HG03064 (cell line): ENCODE data around the gene CTNNB1.
A peak's percentile ranks its signal among the peaks of the same experiment; 100 is the strongest.

Experiments
- ATAC-seq: cut with Tn5 transposase; IDR thresholded peaks from one replicate; pipeline ENCODE4 v1.9.1; 2021; ENCODE audit warnings: low read depth; ENCODE audit not compliant: unreplicated experiment

Gene CTNNB1

GRCh38 chr3:41198950-41199865 is at the start of gene CTNNB1:
Gene CTNNB1, plus strand, starts transcription at chr3:41199505. Its CDS starts 24,564 bp downstream, at chr3:41224069.
- ATAC-seq = peak; percentile 69

- no peak for ATAC-seq
Observed at GRCh38 chr3:41155834-41156233, 43.5 kb upstream of the CTNNB1 start.

GRCh38 chr3:41158947-41159346 is 40.4 kb upstream of the CTNNB1 start:
- ATAC-seq = no peak

GRCh38 chr3:41159588-41160189 is 39.6 kb upstream of the CTNNB1 start:
- ATAC-seq = no peak

GRCh38 chr3:41162541-41162940 is 36.8 kb upstream of the CTNNB1 start:
- ATAC-seq = no peak

GRCh38 chr3:41163006-41163405 is 36.3 kb upstream of the CTNNB1 start:
- ATAC-seq = no peak

- ATAC-seq = no peak
Observed at GRCh38 chr3:41163421-41163820, 35.9 kb upstream of the CTNNB1 start.

- no peak for ATAC-seq
Observed at GRCh38 chr3:41164777-41165176, 34.5 kb upstream of the CTNNB1 start.

GRCh38 chr3:41167722-41168497 is 31.4 kb upstream of the CTNNB1 start:
- no peak for ATAC-seq

- ATAC-seq = no peak
Observed at GRCh38 chr3:41169023-41169422, 30.3 kb upstream of the CTNNB1 start.

GRCh38 chr3:41173926-41174885 is 25.1 kb upstream of the CTNNB1 start:
- ATAC-seq = no peak

GRCh38 chr3:41175365-41175764 is 23.9 kb upstream of the CTNNB1 start:
- ATAC-seq = no peak

- no peak for ATAC-seq
Observed at GRCh38 chr3:41176596-41176995, 22.7 kb upstream of the CTNNB1 start.

- ATAC-seq = no peak
Observed at GRCh38 chr3:41178576-41178975, 20.7 kb upstream of the CTNNB1 start.

GRCh38 chr3:41180396-41180795 is 18.9 kb upstream of the CTNNB1 start:
- ATAC-seq = no peak

GRCh38 chr3:41182504-41183059 is 16.7 kb upstream of the CTNNB1 start:
- no peak for ATAC-seq

- ATAC-seq = no peak
Observed at GRCh38 chr3:41184394-41184793, 14.9 kb upstream of the CTNNB1 start.

- ATAC-seq = no peak
Observed at GRCh38 chr3:41186297-41186696, 13.0 kb upstream of the CTNNB1 start.

- ATAC-seq = no peak
Observed at GRCh38 chr3:41188306-41188705, 11.0 kb upstream of the CTNNB1 start.
